Measurements from ENCODE around the gene DNAAF8.

DNA sequence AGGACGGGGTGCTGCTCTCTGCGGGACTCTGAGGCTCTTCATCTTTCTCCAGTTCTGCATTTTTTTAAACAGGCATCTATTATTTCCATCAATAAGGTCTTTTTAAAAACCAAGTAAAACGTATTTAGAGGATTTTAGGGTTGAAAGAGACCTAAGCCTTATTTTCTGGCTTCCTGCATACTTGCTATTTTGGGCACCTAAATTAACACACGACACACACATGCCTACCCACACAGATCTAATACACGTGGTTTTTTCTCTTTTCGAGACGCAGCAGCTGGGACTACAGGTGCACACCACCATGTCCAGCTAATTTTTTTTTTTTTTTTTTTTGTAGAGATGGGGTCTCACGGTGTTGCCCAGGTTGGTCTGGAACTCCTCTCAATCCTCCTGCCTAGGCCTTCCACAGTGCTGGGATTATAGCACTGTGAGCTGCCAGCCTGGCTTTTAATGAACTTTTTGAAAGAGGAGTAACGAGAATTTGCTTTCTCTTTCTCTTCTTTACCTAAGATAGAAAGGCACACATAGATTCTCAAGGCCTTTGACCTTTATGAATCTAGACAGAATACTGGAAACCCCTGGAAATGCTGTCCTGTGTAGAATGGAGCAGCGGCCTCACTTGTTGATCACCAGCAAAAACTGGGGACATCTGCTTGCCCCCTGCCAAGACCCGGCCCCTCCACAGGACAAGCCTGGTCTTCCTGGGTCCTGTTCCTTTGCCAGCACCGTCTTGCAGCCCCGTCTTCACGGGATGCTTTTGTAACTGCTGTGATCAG is 13.8 kb downstream of the DNAAF8 start:
- TF ChIP-seq POLR2AphosphoS5 (IDR thresholded peaks at IDR 0.05; ENCODE audit: low read depth, low read length) = no peak
- TF ChIP-seq, protein P1, sequence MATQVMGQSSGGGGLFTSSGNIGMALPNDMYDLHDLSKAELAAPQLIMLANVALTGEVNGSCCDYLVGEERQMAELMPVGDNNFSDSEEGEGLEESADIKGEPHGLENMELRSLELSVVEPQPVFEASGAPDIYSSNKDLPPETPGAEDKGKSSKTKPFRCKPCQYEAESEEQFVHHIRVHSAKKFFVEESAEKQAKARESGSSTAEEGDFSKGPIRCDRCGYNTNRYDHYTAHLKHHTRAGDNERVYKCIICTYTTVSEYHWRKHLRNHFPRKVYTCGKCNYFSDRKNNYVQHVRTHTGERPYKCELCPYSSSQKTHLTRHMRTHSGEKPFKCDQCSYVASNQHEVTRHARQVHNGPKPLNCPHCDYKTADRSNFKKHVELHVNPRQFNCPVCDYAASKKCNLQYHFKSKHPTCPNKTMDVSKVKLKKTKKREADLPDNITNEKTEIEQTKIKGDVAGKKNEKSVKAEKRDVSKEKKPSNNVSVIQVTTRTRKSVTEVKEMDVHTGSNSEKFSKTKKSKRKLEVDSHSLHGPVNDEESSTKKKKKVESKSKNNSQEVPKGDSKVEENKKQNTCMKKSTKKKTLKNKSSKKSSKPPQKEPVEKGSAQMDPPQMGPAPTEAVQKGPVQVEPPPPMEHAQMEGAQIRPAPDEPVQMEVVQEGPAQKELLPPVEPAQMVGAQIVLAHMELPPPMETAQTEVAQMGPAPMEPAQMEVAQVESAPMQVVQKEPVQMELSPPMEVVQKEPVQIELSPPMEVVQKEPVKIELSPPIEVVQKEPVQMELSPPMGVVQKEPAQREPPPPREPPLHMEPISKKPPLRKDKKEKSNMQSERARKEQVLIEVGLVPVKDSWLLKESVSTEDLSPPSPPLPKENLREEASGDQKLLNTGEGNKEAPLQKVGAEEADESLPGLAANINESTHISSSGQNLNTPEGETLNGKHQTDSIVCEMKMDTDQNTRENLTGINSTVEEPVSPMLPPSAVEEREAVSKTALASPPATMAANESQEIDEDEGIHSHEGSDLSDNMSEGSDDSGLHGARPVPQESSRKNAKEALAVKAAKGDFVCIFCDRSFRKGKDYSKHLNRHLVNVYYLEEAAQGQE (IDR thresholded peaks at IDR 0.05; ENCODE audit: insufficient read depth in 1 of 2, low read depth in 2 of 2, low read length in 2 of 2) = no peak
- no peak for TF ChIP-seq TAF1 (IDR thresholded peaks at IDR 0.05; ENCODE audit: borderline replicate concordance, insufficient read depth, low read length)
- no peak for TF ChIP-seq SIN3A (IDR thresholded peaks at IDR 0.05; ENCODE audit: borderline replicate concordance, insufficient read depth, low read length)
- no peak for TF ChIP-seq FOXP2 (optimal IDR thresholded peaks at IDR 0.05; ENCODE audit: borderline replicate concordance, extremely low read depth, extremely low read length, insufficient read depth)
